GM12878 (cell line): ENCODE measurements around the gene GRIK2.

Experiments used
- CTCF ChIP-seq, 3 experiments: IDR thresholded peaks in 2 of 3; conservative IDR thresholded peaks in 1 of 3; 2 replicates each; pipeline ENCODE4 v1.5.1; 2011; ENCODE audit warnings: low read depth in 3 of 3, low read length in 3 of 3, mild to moderate bottlenecking in 3 of 3, control low read depth in 2 of 3, moderate library complexity in 2 of 3, inconsistent platforms in 1 of 3, mixed read lengths in 1 of 3; ENCODE audit not compliant: control insufficient read depth in 2 of 3, insufficient read depth in 1 of 3; ENCODE audit errors: extremely low read depth in 1 of 3
- EZH2 ChIP-seq: IDR thresholded peaks from 2 replicates; pipeline ENCODE4 v1.6.1; 2012; ENCODE audit warnings: low read depth, mild to moderate bottlenecking, control low read depth, inconsistent platforms, low read length, borderline replicate concordance; ENCODE audit not compliant: control insufficient read depth
- NRF1 ChIP-seq: conservative IDR thresholded peaks from 2 replicates; pipeline ENCODE4 v1.6.1; 2011; ENCODE audit warnings: mild to moderate bottlenecking, low read depth, low read length, improper control_type of control experiment
- POLR2A ChIP-seq: IDR thresholded peaks from 2 replicates; pipeline ENCODE4 v1.6.1; 2011; ENCODE audit warnings: low read depth, mild to moderate bottlenecking, low read length
- RB1 ChIP-seq: fragments of 450-650 bp; formaldehyde crosslinking; IDR thresholded peaks from 2 replicates; pipeline ENCODE4 v1.6.1; 2017; ENCODE audit warnings: mild to moderate bottlenecking, borderline replicate concordance
- SMC3 ChIP-seq: IDR thresholded peaks from 2 replicates; pipeline ENCODE4 v1.6.1; 2011; ENCODE audit warnings: low read length, improper control_type of control experiment, borderline replicate concordance
- SPI1 ChIP-seq: IDR thresholded peaks from 2 replicates; pipeline ENCODE4 v1.6.1; 2011; ENCODE audit warnings: low read depth, mild to moderate bottlenecking, low read length, moderate library complexity, borderline replicate concordance; ENCODE audit not compliant: insufficient read depth
- USF2 ChIP-seq: IDR thresholded peaks from 2 replicates; pipeline ENCODE4 v1.6.1; 2011; ENCODE audit warnings: low read depth, low read length, improper control_type of control experiment, borderline replicate concordance

- TF ChIP-seq CTCF (IDR thresholded peaks at IDR 0.05 in 2 of 3, conservative IDR thresholded peaks at IDR 0.05 in 1 of 3; ENCODE audit: control insufficient read depth in 2 of 3, extremely low read depth in 1 of 3, insufficient read depth in 1 of 3, low read depth in 3 of 3, low read length in 3 of 3), result no peak
- TF ChIP-seq USF2, result no peak
- TF ChIP-seq SPI1, result peak; percentile 14; the same call in 1 of the 2 replicates
- TF ChIP-seq POLR2A, result no peak
- no peak for TF ChIP-seq NRF1
- no peak for TF ChIP-seq EZH2
- TF ChIP-seq RB1, result no peak
- no peak for TF ChIP-seq SMC3
Observed at GRCh38 chr6:101662111-101662897, 268.8 kb downstream of the GRIK2 start.
